ENCODE measurements around the gene ATP5ME. TPM values are rescaled to one million over a fixed set of nuclear protein-coding genes. Genes with fewer than 3 reads are reported as not detected.
A peak's percentile ranks its signal among the peaks of the same experiment; 100 is the strongest.
"Not testable (repeated sequence)": the region's sequence is repeated elsewhere in the genome, so short reads cannot be mapped to it uniquely, and the experiment has no call there.

The ATP5ME gene
- total RNA-seq, 6 experiments from 2014 or later = 181 to 374 (median 290) TPM

DNA sequence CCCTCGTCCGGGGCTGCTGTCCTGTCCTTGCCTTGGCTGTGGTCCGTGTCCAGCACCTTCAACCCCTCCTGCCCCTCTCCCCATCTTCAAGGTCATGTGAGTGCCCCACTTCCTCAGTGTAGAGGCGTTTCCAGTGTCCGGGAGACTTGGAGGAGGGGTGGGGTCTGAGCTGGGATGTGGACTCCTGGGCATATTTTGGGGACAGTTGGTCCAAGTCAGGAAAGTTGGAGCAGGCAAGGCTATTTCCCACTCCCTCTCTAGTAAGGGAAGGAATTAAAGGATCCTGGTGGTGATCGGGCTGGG, 34.5 kb upstream of the ATP5ME start:
- Mint-ChIP-seq H3K36me3 (ENCODE audit: low read depth) (peaks cover 22% of the 10 kb centered on the region), H3K27me3 (ENCODE audit: insufficient read depth) (no peaks in the 10 kb centered on the region), H3K4me1 (ENCODE audit: low read depth) (peaks cover 12% of the 10 kb centered on the region), H3K9me3 (no peaks in the 10 kb centered on the region), H3K4me3 (no peak overlapping the region; the same call in 1 of the 2 replicates), H3K27ac (no peak overlapping the region)
- no peak for DNase-seq
- TF ChIP-seq, protein P1, sequence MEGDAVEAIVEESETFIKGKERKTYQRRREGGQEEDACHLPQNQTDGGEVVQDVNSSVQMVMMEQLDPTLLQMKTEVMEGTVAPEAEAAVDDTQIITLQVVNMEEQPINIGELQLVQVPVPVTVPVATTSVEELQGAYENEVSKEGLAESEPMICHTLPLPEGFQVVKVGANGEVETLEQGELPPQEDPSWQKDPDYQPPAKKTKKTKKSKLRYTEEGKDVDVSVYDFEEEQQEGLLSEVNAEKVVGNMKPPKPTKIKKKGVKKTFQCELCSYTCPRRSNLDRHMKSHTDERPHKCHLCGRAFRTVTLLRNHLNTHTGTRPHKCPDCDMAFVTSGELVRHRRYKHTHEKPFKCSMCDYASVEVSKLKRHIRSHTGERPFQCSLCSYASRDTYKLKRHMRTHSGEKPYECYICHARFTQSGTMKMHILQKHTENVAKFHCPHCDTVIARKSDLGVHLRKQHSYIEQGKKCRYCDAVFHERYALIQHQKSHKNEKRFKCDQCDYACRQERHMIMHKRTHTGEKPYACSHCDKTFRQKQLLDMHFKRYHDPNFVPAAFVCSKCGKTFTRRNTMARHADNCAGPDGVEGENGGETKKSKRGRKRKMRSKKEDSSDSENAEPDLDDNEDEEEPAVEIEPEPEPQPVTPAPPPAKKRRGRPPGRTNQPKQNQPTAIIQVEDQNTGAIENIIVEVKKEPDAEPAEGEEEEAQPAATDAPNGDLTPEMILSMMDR (IDR thresholded peaks at IDR 0.05) = no peak

DNA sequence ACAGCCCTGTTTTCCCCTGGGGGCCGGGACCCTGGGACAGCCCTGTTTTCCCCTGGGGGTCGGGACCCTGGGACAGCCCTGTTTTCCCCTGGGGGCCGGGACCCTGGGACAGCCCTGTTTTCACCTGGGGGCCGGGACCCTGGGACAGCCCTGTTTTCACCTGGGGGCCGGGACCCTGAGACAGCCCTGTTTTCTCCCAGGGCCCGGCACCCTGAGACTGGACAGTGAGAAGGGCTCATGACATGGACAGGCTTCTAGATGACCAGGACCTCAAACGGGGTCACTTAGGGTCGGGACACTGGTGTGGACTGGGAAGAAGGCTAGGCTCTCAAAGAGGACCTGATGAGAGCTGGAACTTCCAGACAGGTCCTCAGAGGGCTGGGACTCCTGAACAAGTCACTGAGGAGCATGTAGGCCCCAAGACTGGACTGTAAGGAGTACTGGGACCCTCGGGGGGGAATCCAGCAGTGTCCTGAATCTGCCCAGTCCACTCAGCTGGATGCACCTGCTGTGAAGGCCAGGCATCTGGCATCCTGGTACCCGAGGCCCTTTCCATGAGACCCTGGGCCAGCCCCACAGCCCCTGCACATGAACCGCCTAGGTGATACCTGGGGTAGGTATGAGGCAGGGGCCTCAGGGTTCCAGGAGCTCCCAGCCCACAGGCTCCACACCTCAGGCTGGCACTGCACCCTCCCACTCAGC, 34.0 kb upstream of the ATP5ME start:
- Mint-ChIP-seq H3K36me3 (ENCODE audit: low read depth) (peaks cover 22% of the 10 kb centered on the region), H3K27ac (no peak overlapping the region), H3K9me3 (no peaks in the 10 kb centered on the region), H3K4me3 (no peak overlapping the region), H3K27me3 (ENCODE audit: insufficient read depth) (peaks cover under 1% of the 10 kb centered on the region; the same call in 1 of the 2 replicates), H3K4me1 (ENCODE audit: low read depth) (peaks cover 12% of the 10 kb centered on the region)
- TF ChIP-seq, protein P1 (IDR thresholded peaks at IDR 0.05) = no peak
- no peak for DNase-seq

DNA sequence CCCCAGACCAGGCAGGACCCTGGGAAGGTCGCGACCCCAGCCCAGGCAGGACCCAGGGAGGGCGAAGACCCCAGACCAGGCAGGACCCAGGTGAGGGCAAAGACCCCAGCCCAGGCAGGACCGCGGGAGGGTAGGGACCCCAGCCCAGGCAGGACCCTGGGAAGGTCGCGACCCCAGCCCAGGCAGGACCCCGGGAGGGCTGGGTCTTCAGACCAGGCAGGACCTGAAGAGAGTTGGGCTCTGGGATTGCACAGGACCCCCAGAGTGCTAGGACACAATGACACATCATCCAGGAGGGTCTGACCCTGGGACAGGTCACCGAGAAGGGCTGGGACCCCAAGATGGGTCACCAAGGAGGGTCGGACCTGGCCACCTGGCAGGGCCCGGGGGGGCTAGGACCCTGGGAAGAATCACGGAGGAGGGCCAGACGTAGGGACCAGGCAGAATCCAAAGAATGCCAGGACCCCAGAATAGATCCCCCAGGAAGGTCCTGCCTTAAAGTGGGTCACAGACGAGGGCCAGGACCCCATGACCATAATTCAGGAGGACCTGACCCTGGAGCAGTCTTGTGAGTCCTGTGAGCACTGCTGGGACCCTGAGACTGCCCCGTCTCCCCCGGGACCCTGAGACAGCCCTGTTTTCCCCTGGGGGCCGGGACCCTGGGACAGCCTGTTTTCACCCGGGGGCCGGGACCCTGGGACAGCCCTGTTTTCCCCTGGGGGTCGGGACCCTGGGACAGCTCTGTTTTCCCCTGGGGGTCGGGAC, 32.9 kb upstream of the ATP5ME start:
- H3K36me3 Mint-ChIP-seq (ENCODE audit: low read depth) = peaks cover 22% of the 10 kb centered on the region
- TF ChIP-seq, protein P1 (IDR thresholded peaks at IDR 0.05) = no peak
- H3K9me3 Mint-ChIP-seq = no peaks in the 10 kb centered on the region
- DNase-seq = no peak
- H3K27me3 Mint-ChIP-seq (ENCODE audit: insufficient read depth) = peaks cover 6% of the 10 kb centered on the region
- H3K4me1 Mint-ChIP-seq (ENCODE audit: low read depth) = peaks cover 12% of the 10 kb centered on the region
- H3K4me3 Mint-ChIP-seq = peak overlapping the region; percentile 71
- H3K27ac Mint-ChIP-seq = no peak overlapping the region

DNA sequence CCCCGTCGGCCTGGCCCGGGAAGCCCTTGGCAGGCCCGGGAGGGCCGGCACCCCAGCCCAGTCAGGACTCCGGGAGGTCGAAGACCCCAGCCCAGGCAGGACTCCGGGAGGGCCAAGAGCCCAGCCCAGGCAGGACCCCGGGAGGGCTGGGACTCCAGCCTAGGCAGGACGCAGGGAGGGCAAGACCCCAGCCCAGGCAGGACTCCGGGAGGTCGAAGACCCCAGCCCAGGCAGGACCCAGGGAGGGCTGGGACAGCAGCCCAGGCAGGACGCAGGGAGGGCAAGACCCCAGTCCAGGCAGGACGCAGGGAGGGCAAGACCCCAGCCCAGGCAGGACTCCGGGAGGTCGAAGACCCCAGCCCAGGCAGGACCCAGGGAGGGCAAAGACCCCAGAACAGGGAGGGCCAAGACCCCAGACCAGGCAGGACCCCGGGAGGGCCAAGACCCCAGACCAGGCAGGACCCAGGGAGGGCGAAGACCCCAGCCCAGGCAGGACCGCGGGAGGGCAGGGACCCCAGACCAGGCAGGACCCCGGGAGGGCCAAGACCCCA, 32.1 kb upstream of the ATP5ME start:
- peaks cover 12% of the 10 kb centered on the region for H3K4me1 Mint-ChIP-seq (ENCODE audit: low read depth)
- not testable (repeated sequence) for DNase-seq; H3K27me3 Mint-ChIP-seq (ENCODE audit: insufficient read depth); H3K27ac Mint-ChIP-seq; H3K9me3 Mint-ChIP-seq
- peak overlapping the region; percentile 46; the same call in 1 of the 2 replicates for H3K4me3 Mint-ChIP-seq
- H3K36me3 Mint-ChIP-seq (ENCODE audit: low read depth) = peaks cover 22% of the 10 kb centered on the region

DNA sequence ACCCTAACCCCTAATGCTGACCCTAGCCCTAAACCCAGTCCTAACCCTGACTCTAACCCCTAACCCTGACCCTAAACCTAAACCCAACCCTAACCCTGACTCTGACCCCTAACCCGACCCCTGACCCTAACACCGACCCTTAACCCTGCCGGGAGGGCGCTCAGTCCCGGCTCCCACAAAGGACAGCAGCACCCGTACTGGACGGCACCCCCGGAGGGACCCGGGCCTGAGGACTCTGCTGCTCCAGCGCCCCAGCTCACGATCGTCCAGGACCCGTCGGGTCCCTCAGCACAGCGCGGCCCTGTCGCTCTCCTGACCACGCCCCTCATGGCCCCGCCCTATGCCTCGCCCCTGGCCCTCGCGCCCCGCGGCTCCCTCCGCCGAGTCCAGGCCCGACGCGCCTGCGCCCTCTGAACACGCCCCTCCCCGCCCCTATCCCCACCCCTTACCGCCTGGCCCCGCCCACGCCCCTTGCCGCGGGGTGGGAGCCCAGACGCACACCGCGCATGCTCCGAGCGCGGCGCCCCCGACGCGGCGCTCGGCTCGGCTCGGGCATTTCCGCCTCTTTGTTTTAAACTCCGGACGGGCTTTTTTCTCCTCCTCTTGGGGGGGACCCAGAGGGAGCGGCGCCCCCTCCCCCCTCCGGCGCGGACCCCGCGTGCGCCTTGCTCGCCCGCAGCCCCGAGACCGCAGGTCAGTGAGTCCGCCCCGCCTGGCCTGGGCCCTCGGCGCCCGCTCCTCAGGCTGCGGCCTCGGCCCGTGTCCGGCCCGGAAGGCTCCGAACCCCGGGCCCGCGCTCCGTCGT, 31.4 kb upstream of the ATP5ME start, which contains the start of gene PCGF3:
TSS of gene PCGF3 (plus strand) at position 555 of the 805 bp plus-strand sequence. CDS start 27,849 bp downstream, outside the sequence.
- peak; percentile 89 for DNase-seq
- Mint-ChIP-seq H3K27me3 (ENCODE audit: insufficient read depth) (peaks cover 9% of the 10 kb centered on the region), H3K27ac (no peak within 1 kb of the TSS), H3K9me3 (no peaks in the 10 kb centered on the region), H3K36me3 (ENCODE audit: low read depth) (peaks cover 16% of the 10 kb centered on the region), H3K4me1 (ENCODE audit: low read depth) (peaks cover 12% of the 10 kb centered on the region), H3K4me3 (peak within 1 kb of the TSS; percentile 46; the same call in 1 of the 2 replicates)
- TF ChIP-seq, protein P1 (IDR thresholded peaks at IDR 0.05) = no peak
